ENCODE data around the gene CAMK1D.
"Not testable (repeated sequence)": the region's sequence is repeated elsewhere in the genome, so short reads cannot be mapped to it uniquely, and the experiment has no call there.

The CAMK1D gene

DNA sequence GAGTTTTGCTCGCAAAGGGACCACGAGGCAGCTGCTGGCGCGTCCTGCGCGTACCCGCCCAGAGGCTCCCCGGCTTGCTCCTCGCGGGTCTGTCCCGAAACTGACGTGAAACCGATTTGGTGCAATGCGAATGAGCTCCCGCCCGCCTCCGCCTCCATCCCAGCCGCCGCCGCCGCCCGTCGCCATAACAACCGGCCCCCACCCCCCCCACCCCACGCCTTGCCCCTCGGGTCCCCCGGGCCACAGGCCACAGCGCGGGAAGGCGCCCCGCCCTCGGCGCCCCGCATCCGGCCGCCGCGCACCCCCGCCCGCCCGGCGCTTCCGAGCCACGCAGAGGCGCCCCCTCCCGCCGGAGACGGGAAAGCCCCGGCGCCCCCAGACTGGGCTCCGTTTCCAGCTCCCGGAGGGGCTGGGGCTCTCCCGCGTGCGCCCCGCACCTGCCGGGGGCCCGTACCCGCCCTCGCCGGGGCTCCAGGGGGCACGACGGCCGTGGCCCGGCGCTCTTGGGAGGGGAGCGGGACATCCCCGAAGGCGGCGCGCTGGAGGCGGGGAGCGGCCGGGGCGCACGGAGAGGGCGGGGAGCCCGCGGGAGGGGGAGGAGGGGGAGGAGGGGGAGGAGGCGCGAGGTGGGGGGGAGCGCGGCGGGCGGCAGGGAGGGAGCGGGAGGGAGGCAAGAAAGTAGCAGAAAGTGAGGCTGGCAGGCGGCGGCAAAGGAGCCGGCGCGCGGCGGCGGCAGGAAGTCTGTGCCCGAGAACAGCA, at the start of gene CAMK1D:
Gene CAMK1D, plus strand, starts transcription at position 678 of the 759 bp plus-strand sequence.
- TF ChIP-seq ZNF274 (IDR thresholded peaks at IDR 0.05; ENCODE audit: low read depth, low read length): no peak
- H3K4me3 ChIP-seq (ENCODE audit: low read length): peak within 1 kb of the TSS; percentile 73

DNA sequence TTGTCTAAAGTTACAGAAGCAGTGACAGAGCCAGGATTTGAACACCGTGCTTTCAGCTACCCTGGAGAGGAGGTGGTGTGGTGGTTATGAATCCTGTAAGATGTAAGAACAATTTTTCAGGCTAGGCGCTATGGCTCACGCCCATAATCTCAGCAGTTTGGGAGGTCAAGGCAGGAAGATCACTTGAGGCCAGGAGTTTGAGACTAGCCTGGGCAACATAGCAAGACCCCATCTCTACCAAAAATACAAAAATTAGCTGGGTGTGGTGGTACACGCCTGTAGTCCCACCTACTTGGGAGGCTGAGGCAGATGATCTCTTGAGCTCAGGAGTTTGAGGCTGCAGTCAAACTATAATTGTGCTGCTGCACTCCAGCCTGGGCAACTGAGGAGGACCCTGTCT, 48.3 kb upstream of the CAMK1D start:
- not testable (repeated sequence) for H3K4me3 ChIP-seq (ENCODE audit: low read length)

DNA sequence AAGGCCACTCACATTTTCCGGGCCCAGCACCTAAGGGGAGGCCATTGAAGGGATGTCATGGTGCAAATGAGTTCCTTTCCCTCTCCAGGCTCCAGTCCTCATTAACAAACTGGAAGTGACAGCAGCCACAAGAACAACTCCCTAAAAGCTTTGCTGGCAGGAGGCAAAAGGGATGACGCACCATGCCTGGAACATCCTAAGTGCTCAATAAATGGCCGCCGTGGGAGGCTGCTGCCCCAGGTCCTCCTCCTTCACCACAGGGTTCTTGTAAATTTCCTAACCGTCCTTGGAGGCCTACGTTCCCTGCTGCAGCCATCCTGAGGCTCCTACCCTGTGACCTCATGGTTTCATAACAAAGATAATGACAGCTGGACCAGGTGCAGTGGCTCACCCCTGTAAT, 41.3 kb upstream of the CAMK1D start:
- H3K4me3 ChIP-seq (ENCODE audit: low read length): no peak overlapping the region
- TF ChIP-seq ZNF274 (IDR thresholded peaks at IDR 0.05; ENCODE audit: low read depth, low read length): no peak

DNA sequence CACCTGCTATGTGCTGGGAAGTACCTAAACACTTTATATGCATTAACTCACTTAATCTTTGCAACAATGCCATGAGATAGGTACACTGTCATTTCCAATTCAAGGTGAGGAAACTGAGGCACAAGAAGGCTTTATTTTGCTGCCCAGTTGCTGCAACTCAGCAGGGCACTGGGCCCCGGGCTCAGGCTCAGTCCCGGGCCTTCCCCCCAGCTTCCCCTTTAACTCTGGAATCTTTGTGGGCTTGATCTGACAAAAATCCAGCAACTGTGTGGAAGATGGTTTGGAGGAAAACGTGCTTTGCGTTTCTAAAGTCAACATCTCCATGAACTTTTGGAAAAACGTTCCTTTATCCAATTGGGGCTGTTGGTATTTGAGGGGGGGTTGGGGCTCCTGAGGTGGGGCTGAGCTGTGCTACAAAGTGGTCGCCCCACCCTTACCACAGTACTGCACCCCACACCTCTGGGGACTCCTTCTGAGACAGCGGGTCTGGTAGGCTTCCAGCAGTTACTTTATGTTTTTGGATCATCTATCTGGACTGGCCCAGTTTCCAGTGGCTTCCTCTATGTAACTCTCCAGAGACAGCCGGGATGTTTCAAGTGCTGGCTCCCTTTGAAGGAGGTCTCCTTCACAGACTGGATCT, 40.5 kb upstream of the CAMK1D start:
- no peak for TF ChIP-seq ZNF274 (IDR thresholded peaks at IDR 0.05; ENCODE audit: low read depth, low read length)
- no peak overlapping the region for H3K4me3 ChIP-seq (ENCODE audit: low read length)

DNA sequence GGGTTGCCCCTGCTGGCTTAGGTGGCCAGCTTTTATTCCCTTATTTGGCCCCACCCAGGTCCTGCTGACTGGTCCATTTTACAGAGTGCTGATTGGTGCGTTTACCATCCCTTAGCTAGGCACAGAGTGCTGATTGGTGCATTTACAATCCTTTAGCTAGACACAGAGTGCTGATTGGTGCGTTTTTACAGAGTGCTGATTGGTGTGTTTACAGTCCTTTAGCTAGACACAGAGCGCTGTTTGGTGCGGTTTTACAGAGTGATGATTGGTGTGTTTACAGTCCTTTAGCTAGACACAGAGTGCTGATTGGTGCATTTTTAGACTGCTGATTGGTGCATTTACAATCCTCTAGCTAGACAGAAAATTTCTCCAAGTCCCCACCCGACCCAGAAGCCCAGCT, 39.6 kb upstream of the CAMK1D start:
- not testable (repeated sequence) for H3K4me3 ChIP-seq (ENCODE audit: low read length)

DNA sequence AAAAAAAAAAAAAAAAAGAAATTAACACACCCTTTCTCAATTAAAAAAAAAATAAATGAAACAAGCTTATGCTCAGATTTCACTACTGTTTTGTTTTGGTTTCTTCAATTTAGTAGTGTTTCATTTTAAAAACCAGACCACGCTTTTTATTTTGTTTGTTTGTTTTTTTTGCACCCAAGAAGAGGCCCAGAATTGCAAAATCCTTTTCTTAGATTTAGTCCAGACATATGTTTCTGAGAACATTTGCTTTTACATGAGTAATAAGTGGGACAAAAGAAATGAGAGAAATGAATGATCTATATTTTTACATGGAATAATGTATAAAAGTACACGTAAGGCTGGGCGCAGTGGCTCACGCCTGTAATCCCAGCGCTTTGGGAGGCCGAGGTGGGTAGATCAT, 34.5 kb upstream of the CAMK1D start:
- no peak for TF ChIP-seq ZNF274 (IDR thresholded peaks at IDR 0.05; ENCODE audit: low read depth, low read length)
- no peak overlapping the region for H3K4me3 ChIP-seq (ENCODE audit: low read length)

DNA sequence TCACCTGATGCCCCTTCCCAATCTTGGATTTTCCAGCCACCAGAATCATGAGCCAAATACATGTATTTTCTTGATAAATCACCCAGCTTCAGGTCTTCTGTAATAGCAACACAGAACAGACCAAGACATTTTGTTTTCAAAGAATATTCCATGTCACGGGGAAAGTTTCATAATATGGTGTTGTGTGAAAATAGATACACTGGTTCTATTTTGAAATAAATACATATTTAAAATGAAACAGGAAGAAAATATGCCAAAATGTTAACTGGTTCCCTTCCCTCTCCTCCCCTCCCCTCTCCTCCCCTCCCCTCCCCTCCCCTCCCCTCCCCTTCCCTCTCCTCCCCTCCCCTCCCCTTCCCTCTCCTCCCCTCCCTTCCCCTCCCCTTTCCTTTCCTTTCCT, 30.3 kb upstream of the CAMK1D start:
- TF ChIP-seq ZNF274 (IDR thresholded peaks at IDR 0.05; ENCODE audit: low read depth, low read length): no peak
- H3K4me3 ChIP-seq (ENCODE audit: low read length): no peak overlapping the region

DNA sequence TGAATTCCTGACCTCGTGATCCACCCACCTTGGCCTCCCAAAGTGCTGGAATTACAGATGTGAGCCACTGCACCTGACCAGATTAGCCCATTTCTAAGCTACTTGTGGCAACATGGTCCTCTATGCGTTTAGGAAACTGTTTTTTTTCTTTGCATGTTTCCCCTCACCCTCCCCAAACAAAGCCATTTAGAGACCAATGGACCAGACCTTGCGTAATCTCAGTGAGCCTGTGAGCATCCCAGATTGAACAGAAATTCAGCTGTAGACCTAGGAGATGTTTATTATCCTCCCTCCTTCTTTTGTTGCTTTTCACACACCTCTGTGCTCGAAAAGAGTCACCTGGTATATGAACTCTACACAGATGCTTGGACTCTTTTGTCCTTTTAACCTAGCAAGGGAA, 28.5 kb upstream of the CAMK1D start:
- TF ChIP-seq ZNF274 (IDR thresholded peaks at IDR 0.05; ENCODE audit: low read depth, low read length): no peak
- no peak overlapping the region for H3K4me3 ChIP-seq (ENCODE audit: low read length)

DNA sequence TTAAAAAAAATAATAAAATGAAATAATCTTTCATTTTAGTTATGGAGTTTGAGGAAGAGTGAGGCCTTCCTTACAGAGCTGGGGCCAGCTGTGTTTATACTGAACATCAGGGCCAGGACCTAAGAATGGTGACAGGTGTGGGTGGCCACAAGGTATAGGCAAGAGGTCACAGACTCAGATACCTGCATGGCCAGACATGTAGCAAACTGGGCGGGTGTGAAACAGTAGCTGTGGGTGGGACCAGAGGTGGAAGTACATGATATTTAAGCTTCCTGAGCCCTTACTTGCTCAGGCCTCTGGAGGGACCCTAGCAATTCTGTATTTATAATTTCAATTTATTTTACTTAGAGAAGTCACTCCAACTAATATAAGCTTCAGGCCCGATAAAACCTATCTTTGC, 27.7 kb upstream of the CAMK1D start:
- H3K4me3 ChIP-seq (ENCODE audit: low read length): no peak overlapping the region
- TF ChIP-seq ZNF274 (IDR thresholded peaks at IDR 0.05; ENCODE audit: low read depth, low read length): no peak

DNA sequence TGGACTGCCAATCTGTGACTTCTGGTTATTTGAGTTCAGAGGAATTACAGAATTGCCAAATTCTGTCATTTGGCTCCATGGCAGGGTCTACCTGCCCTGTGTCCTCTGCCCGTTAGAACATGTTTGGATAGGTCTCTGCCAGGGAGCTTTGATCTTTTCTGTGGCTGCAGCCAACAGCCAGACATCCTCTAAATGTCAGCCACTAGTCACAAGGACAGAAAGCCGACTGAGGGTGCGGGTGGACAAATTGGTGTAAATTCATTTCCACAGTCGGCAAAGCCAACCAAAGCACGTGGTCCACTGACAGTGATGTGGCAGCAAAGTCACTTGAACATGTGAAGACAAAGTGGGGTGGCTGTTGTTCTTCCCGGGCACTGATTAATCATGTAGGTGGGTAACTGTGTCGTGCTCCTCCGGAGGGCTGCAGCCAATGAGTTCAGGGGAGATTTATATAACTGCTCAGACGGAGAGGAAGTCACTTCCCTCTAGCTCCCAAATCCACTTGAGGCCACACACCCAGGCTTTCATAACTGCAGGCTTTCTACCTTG, 26.7 kb upstream of the CAMK1D start:
- H3K4me3 ChIP-seq (ENCODE audit: low read length): no peak overlapping the region
- no peak for TF ChIP-seq ZNF274 (IDR thresholded peaks at IDR 0.05; ENCODE audit: low read depth, low read length)

DNA sequence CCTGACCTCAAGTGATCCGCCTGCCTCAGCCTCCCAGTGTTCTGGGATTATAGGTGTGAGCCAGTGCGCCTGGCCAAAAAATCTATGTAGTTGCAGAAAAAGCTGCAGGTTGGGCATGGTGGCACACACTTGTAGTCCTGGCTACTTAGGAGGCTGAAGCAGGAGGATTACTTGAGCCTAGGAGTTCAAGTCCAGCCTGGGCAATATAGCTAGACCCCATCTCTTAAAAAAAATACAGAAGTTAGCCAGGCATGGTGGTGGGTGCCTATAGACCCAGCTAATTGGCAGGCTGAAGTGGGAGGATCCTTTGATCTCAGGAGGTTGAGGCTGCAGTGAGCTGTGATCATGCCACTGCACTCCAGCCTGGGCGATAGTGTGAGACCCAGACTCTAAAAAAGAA, 24.8 kb upstream of the CAMK1D start:
- TF ChIP-seq ZNF274 (IDR thresholded peaks at IDR 0.05; ENCODE audit: low read depth, low read length): no peak
- H3K4me3 ChIP-seq (ENCODE audit: low read length): no peak overlapping the region

DNA sequence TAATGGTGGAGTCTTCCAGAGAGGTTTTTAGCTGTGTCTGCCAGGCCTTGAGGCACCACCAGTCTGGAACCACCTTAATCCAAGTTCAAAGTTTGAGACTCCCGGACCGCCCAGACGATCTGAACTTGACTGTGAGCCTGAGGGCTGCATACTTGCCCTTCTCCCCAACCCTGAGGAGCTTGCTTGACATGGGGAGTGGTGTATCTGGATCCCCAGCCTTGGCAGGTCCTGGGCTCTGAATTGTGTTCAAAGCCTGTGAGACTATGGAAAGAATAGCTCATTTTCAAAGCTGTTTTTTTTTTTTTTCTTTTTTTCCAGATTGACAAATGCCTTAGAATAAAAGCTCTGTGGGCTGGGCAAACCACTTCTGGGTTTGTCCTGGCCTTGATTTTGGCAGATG, 22.3 kb upstream of the CAMK1D start:
- no peak for TF ChIP-seq ZNF274 (IDR thresholded peaks at IDR 0.05; ENCODE audit: low read depth, low read length)
- no peak overlapping the region for H3K4me3 ChIP-seq (ENCODE audit: low read length)

DNA sequence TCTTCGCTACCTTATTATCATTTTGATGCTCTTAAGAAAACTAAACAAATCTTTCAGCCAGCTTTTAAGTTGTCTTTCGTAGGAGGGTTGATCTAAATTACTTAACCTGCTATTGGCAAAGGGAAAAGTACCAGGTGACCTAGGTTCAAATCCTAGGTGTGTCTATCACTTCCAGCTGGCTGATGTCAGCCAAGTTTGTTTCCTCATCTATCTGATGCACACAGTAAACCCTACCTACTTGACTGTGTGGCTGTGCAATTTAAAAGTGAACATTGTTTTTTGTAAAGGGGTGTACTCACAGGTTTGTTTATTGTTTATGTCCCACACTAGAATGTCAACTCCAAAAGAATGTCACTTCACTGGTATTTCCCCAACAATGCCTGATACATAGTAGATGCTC, 21.9 kb upstream of the CAMK1D start:
- TF ChIP-seq ZNF274 (IDR thresholded peaks at IDR 0.05; ENCODE audit: low read depth, low read length): no peak
- no peak overlapping the region for H3K4me3 ChIP-seq (ENCODE audit: low read length)

DNA sequence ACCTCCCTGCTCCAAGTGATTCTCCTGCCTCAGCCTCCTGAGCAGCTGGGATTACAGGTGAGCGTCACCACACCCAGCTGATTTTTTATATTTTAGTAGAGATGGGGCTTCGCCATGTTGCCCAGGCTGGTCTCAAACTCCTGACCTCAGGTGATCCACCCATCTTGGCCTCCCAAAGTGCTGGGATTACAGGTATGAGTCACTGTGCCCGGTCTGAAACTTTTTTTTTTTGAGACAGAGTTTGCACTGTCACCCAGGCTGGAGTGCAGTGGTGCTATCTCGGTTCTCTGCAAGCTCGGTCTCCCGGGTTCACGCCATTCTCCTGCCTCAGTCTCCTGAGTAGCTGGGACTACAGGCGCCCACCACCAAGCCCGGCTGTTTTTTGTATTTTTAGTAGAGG, 21.0 kb upstream of the CAMK1D start:
- not testable (repeated sequence) for H3K4me3 ChIP-seq (ENCODE audit: low read length)

DNA sequence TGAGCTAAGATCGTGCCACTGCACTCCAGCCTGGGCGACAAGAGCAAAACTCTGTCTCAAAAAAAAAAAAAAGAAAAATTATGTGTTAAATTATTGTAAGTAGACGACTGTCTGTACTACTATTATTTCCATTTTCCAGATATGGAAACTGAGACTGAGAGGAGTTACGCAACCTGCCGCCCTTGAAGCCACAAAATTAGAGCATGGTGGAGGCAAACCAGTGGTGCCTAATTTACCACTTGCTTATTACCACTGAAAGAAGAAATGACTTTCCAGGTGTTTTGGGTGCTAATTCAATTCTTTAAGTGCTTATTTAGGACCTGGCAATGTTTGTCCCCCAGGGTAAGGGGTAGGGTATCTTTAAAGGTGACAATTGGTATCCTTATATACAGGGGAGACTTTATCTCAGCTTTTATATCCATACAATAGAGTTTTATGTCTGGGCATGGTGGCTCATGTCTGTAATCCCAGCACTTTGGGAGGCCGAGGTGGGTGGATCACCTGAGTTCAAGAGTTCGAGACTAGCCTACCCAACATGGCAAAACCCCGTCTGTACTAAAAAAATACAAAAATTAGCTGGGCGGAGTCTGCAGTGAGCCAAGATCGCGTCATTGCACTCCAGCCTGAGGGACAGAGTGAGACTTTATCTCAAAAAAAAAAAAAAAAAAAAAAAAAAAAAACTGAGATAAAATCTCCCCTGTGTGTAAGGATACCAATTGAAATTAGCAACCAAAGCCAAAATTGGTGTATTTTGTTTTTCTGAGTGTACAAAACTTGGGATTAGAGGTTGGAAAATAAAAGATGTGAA, 16.6 kb upstream of the CAMK1D start:
- no peak overlapping the region; the same call in 1 of the 2 replicates for H3K4me3 ChIP-seq (ENCODE audit: low read length)
- no peak for TF ChIP-seq ZNF274 (IDR thresholded peaks at IDR 0.05; ENCODE audit: low read depth, low read length)

Measured in GM08714 (cell line).